GM18499 (cell line): ENCODE data around the gene REXO2.

Experiments used
- ATAC-seq: cut with Tn5 transposase; IDR thresholded peaks from one replicate; pipeline ENCODE4 v1.9.1; 2021; ENCODE audit warnings: moderate number of reproducible peaks; ENCODE audit not compliant: insufficient read depth, unreplicated experiment

The REXO2 gene

GRCh38 chr11:114440121-114440860 is 1.0 kb downstream of the REXO2 start:
- ATAC-seq = no peak

GRCh38 chr11:114440971-114441763 is 1.9 kb downstream of the REXO2 start:
- no peak for ATAC-seq

GRCh38 chr11:114441921-114442320 is 2.7 kb downstream of the REXO2 start:
- ATAC-seq = no peak

GRCh38 chr11:114442536-114442935 is 3.3 kb downstream of the REXO2 start:
- no peak for ATAC-seq

GRCh38 chr11:114447444-114447843 is 8.2 kb downstream of the REXO2 start:
- ATAC-seq = no peak

GRCh38 chr11:114447892-114448291 is 8.6 kb downstream of the REXO2 start:
- no peak for ATAC-seq

- no peak for ATAC-seq
These were observed 9.6 kb downstream of the REXO2 start for GRCh38 chr11:114448749-114449482.

- no peak for ATAC-seq
These were observed 10.6 kb downstream of the REXO2 start for GRCh38 chr11:114449845-114450244.

GRCh38 chr11:114452399-114452798 is 13.1 kb downstream of the REXO2 start:
- no peak for ATAC-seq

GRCh38 chr11:114463999-114464398 is 24.7 kb downstream of the REXO2 start:
- ATAC-seq = no peak

GRCh38 chr11:114466742-114467141 is 27.5 kb downstream of the REXO2 start:
- no peak for ATAC-seq

GRCh38 chr11:114472661-114473060 is 33.4 kb downstream of the REXO2 start:
- no peak for ATAC-seq

- ATAC-seq = no peak
These were observed 38.7 kb downstream of the REXO2 start for GRCh38 chr11:114478001-114478410.

- ATAC-seq = no peak
These were observed 39.5 kb downstream of the REXO2 start for GRCh38 chr11:114478768-114479167.

- no peak for ATAC-seq
These were observed 40.1 kb downstream of the REXO2 start for GRCh38 chr11:114479331-114479730.

GRCh38 chr11:114482114-114482513 is 42.8 kb downstream of the REXO2 start:
- no peak for ATAC-seq

GRCh38 chr11:114483929-114484328 is 44.7 kb downstream of the REXO2 start:
- no peak for ATAC-seq

- no peak for ATAC-seq
These were observed 57.6 kb downstream of the REXO2 start for GRCh38 chr11:114496915-114497314.

- no peak for ATAC-seq
These were observed 60.5 kb downstream of the REXO2 start for GRCh38 chr11:114499756-114500155.
